Osteoblast (primary cell): Measurements from ENCODE around the gene NSMCE4A. TPM values are rescaled to one million over a fixed set of nuclear protein-coding genes. Genes with fewer than 3 reads are reported as not detected.
"Not testable (repeated sequence)": the region's sequence is repeated elsewhere in the genome, so short reads cannot be mapped to it uniquely, and the experiment has no call there.

Source experiments
- DNase-seq: peaks from one replicate; pipeline ENCODE4 v3.0.0; 2011; ENCODE audit warnings: low spot score, mixed read lengths; ENCODE audit not compliant: insufficient read length; ENCODE audit errors: missing footprints
- H2AFZ ChIP-seq: 2 replicates; pipeline ENCODE4 v1.6.0; 2011; ENCODE audit warnings: mild to moderate bottlenecking, low read length
- H3K27ac ChIP-seq: 2 replicates; pipeline ENCODE4 v1.5.1; 2011; ENCODE audit warnings: mild to moderate bottlenecking, low read depth, low read length, moderate library complexity
- H3K27me3 ChIP-seq: 2 replicates; pipeline ENCODE4 v1.6.0; 2012; ENCODE audit warnings: mild to moderate bottlenecking, control low read depth, inconsistent platforms, low read length, moderate library complexity; ENCODE audit not compliant: insufficient read depth
- H3K36me3 ChIP-seq: 2 replicates; pipeline ENCODE4 v1.5.1; 2011; ENCODE audit warnings: mild to moderate bottlenecking, low read length, control low read depth, moderate library complexity; ENCODE audit not compliant: insufficient read depth
- H3K4me1 ChIP-seq: 2 replicates; pipeline ENCODE4 v1.5.1; 2011; ENCODE audit warnings: mild to moderate bottlenecking, low read length, control low read depth, moderate library complexity; ENCODE audit not compliant: insufficient read depth
- H3K4me2 ChIP-seq: 2 replicates; pipeline ENCODE4 v1.6.0; 2011; ENCODE audit warnings: mild to moderate bottlenecking, low read length; ENCODE audit not compliant: insufficient read depth
- H3K4me3 ChIP-seq: fragments of 200-600 bp; sonication (generic); 3 replicates; pipeline ENCODE4 v1.5.1; 2012; ENCODE audit warnings: mild to moderate bottlenecking, low read length, inconsistent platforms; ENCODE audit not compliant: insufficient read depth
- H3K79me2 ChIP-seq: 2 replicates; pipeline ENCODE4 v1.6.0; 2012; ENCODE audit warnings: mild to moderate bottlenecking, low read length, control low read depth, inconsistent platforms; ENCODE audit not compliant: insufficient read depth
- H3K9me3 ChIP-seq: 2 replicates; pipeline ENCODE4 v1.5.1; 2011; ENCODE audit warnings: low read depth, low read length, control low read depth
- H4K20me1 ChIP-seq: 2 replicates; pipeline ENCODE4 v1.6.0; 2012; ENCODE audit warnings: mild to moderate bottlenecking, low read length, control low read depth; ENCODE audit not compliant: insufficient read depth
- total RNA-seq: library from RNA; depleted of rRNA; stranded (reverse); fragments of >200 nt; gene quantifications from 2 replicates; pipeline ENCODE4 v1.2.3, GENCODE V29; 2012
- TF ChIP-seq, protein P1 (sequence below): IDR thresholded peaks from 2 replicates; pipeline ENCODE4 v1.5.1; 2011; ENCODE audit warnings: mild to moderate bottlenecking, low read depth, low read length, moderate library complexity; ENCODE audit errors: extremely low read depth

Gene NSMCE4A, protein sequence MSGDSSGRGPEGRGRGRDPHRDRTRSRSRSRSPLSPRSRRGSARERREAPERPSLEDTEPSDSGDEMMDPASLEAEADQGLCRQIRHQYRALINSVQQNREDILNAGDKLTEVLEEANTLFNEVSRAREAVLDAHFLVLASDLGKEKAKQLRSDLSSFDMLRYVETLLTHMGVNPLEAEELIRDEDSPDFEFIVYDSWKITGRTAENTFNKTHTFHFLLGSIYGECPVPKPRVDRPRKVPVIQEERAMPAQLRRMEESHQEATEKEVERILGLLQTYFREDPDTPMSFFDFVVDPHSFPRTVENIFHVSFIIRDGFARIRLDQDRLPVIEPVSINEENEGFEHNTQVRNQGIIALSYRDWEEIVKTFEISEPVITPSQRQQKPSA
- total RNA-seq: 25.7 and 28.9 TPM in 2 replicates

DNA sequence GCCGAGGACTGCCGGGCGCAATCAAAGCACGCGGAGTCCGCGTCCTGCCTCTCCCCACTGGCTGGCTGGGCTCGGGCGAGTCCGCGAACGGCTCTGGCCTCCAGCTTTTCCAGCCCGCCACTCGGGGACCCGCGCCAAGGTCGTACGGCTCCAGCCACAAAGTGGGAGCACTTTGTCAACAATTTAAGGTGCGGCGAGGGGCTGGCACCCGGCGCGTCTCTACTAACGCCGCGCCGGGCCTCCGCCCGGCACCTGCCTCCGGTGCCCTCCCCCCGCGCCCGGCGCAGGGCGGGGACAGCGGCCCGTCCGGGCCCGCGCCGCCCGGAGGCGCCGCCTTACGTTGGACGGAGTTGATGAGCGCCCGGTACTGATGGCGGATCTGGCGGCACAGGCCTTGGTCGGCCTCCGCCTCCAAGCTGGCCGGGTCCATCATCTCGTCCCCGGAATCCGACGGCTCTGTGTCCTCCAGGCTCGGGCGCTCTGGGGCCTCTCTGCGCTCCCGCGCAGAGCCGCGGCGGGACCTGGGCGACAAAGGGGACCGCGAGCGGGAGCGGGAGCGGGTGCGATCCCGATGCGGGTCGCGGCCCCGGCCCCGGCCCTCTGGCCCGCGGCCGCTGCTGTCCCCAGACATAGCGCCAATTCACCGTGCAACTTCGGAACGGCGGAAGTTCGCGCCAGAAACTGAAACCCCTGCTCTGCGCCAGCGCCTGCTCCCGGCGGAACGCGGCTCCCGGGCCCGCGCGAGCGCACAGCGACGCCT is at the start of gene NSMCE4A:
NSMCE4A (minus strand) TSS at position 683 of the 760 bp plus-strand sequence; CDS start at position 631, 52 bp downstream.
- Histone ChIP-seq H3K27me3 (no peaks in the 10 kb centered on the region), H3K4me2 (peak within 1 kb of the TSS; percentile 95), H2AFZ (peak within 1 kb of the TSS; percentile 94), H3K9me3 (no peaks in the 10 kb centered on the region), H3K27ac (peak within 1 kb of the TSS; percentile 69), H3K79me2 (peaks cover 16% of the 10 kb centered on the region), H3K4me3 (peak within 1 kb of the TSS; percentile 89), H4K20me1 (peaks cover 3% of the 10 kb centered on the region), H3K36me3 (peaks cover 2% of the 10 kb centered on the region), H3K4me1 (peaks cover 14% of the 10 kb centered on the region)
- peak; percentile 99 for DNase-seq
- TF ChIP-seq, protein P1, sequence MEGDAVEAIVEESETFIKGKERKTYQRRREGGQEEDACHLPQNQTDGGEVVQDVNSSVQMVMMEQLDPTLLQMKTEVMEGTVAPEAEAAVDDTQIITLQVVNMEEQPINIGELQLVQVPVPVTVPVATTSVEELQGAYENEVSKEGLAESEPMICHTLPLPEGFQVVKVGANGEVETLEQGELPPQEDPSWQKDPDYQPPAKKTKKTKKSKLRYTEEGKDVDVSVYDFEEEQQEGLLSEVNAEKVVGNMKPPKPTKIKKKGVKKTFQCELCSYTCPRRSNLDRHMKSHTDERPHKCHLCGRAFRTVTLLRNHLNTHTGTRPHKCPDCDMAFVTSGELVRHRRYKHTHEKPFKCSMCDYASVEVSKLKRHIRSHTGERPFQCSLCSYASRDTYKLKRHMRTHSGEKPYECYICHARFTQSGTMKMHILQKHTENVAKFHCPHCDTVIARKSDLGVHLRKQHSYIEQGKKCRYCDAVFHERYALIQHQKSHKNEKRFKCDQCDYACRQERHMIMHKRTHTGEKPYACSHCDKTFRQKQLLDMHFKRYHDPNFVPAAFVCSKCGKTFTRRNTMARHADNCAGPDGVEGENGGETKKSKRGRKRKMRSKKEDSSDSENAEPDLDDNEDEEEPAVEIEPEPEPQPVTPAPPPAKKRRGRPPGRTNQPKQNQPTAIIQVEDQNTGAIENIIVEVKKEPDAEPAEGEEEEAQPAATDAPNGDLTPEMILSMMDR: no peak

DNA sequence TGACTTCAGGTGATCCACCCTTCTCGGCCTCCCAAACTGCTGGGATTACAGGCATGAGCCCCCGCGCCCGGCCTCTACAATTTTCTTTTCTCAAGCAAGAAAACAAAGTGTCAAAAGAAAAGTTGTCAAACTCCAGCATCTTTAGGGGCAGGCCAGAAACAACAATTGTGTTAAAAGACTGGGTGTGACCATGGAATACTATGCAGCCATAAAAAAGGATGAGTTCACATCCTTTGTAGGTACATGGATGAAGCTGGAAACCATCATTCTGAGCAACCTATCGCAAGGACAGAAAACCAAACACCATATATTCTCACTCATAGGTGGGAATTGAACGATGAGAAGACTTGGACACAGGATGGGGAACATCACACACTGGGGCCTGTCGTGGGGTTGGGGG is 48.2 kb upstream of the NSMCE4A start:
- H3K27ac ChIP-seq, H3K4me1 ChIP-seq, H3K79me2 ChIP-seq, H3K4me2 ChIP-seq, H3K36me3 ChIP-seq, H3K4me3 ChIP-seq, H4K20me1 ChIP-seq, H2AFZ ChIP-seq, DNase-seq, H3K9me3 ChIP-seq: not testable (repeated sequence)
- peaks cover 27% of the 10 kb centered on the region for H3K27me3 ChIP-seq

DNA sequence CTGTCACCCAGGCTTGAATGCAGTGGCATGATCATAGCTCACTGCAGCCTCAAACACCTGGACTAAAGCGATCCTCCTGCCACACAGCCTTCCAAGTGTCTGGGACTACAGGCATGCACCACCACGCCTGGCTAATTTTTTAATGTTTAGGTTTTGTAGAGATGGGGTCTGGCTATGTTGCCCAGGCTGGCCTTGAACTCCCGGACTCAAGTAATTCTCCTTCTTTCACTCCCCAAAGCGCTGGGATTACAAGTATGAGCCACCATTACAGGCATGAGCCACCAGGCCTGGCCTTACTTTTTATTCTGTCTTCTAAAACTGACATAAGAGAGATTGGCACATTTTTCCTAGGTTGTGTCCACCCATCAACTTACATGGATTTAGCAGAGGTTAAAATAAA is 47.3 kb upstream of the NSMCE4A start:
- TF ChIP-seq, protein P1: no peak
- Histone ChIP-seq H3K4me1 (no peaks in the 10 kb centered on the region), H3K36me3 (no peaks in the 10 kb centered on the region), H4K20me1 (no peaks in the 10 kb centered on the region), H2AFZ (no peak overlapping the region), H3K9me3 (no peaks in the 10 kb centered on the region), H3K27ac (no peak overlapping the region), H3K4me2 (no peak overlapping the region), H3K4me3 (no peak overlapping the region), H3K27me3 (peaks cover 30% of the 10 kb centered on the region), H3K79me2 (no peaks in the 10 kb centered on the region)
- no peak for DNase-seq

DNA sequence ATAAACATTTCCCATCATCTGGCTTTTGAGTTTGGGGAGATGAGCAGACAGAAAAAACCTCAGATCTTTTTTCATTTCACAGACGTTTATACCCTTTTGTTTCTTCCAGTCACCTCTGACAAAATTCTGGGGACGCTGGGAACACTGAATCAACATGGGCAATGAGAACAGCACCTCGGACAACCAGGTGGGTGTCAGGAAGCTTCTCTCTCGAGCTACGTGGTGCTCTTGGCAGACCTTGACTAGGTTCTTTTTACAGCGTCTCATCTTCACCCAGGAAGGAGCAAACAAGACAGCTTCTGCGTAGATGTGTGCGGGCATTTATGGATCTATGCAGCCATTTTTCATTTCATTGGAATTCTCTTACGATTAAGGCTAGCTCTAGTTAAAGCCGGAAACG is 46.8 kb upstream of the NSMCE4A start:
- Histone ChIP-seq H4K20me1 (no peaks in the 10 kb centered on the region), H3K27ac (no peak overlapping the region), H3K27me3 (peaks cover 35% of the 10 kb centered on the region), H2AFZ (no peak overlapping the region), H3K79me2 (no peaks in the 10 kb centered on the region), H3K36me3 (no peaks in the 10 kb centered on the region), H3K4me1 (no peaks in the 10 kb centered on the region), H3K4me3 (no peak overlapping the region), H3K9me3 (no peaks in the 10 kb centered on the region), H3K4me2 (no peak overlapping the region)
- TF ChIP-seq, protein P1: no peak
- DNase-seq: no peak
